NCI-H510A treated with DMSO at 0.1 percent for 48 hours (cell line): ENCODE data around the gene MYO1C.
"Not testable (repeated sequence)": the region's sequence is repeated elsewhere in the genome, so short reads cannot be mapped to it uniquely, and the experiment has no call there.

Experiments used
- DNase-seq: peaks from one replicate; lab custom pipeline; 2025; lab: John Stamatoyannopoulos, UW

MYO1C gene

GRCh38 chr17:1492249-1493206 lies at the start of gene MYO1C:
TSS of gene MYO1C (minus strand) at chr17:1492686. CDS start at chr17:1492487, 199 bp downstream.
- DNase-seq, result no peak

GRCh38 chr17:1541367-1541904 lies 49.0 kb upstream of the MYO1C start:
- no peak for DNase-seq

- no peak for DNase-seq
Measured at GRCh38 chr17:1539811-1540210, 47.3 kb upstream of the MYO1C start.

GRCh38 chr17:1535737-1536136 lies 43.3 kb upstream of the MYO1C start:
- no peak for DNase-seq

GRCh38 chr17:1533661-1534325 lies 41.3 kb upstream of the MYO1C start:
- no peak for DNase-seq

GRCh38 chr17:1532836-1533602 lies 40.5 kb upstream of the MYO1C start:
- DNase-seq, result no peak

GRCh38 chr17:1529863-1530262 lies 37.4 kb upstream of the MYO1C start:
- no peak for DNase-seq

GRCh38 chr17:1526876-1527275 lies 34.4 kb upstream of the MYO1C start:
- not testable (repeated sequence) for DNase-seq

GRCh38 chr17:1522626-1523025 lies 30.1 kb upstream of the MYO1C start:
- no peak for DNase-seq

- no peak for DNase-seq
Measured at GRCh38 chr17:1521086-1521640, 28.7 kb upstream of the MYO1C start.

GRCh38 chr17:1519678-1520077 lies 27.2 kb upstream of the MYO1C start:
- DNase-seq, result no peak

- DNase-seq, result no peak
Measured at GRCh38 chr17:1518410-1518809, 25.9 kb upstream of the MYO1C start.

GRCh38 chr17:1516388-1517161 lies 24.1 kb upstream of the MYO1C start, which contains the start of gene INPP5K:
TSS of gene INPP5K (minus strand) at chr17:1516612. CDS start at chr17:1516499, 113 bp downstream.
- peak; percentile 93 for DNase-seq

- peak; percentile 21 for DNase-seq
Measured at GRCh38 chr17:1515640-1516387, 23.3 kb upstream of the MYO1C start.

- DNase-seq, result no peak
Measured at GRCh38 chr17:1512351-1512750, 19.9 kb upstream of the MYO1C start.

GRCh38 chr17:1511756-1512321 lies 19.4 kb upstream of the MYO1C start:
- no peak for DNase-seq

- DNase-seq, result no peak
Measured at GRCh38 chr17:1511290-1511689, 18.8 kb upstream of the MYO1C start.

GRCh38 chr17:1509290-1509881 lies 16.9 kb upstream of the MYO1C start:
- DNase-seq, result no peak

GRCh38 chr17:1508709-1509108 lies 16.2 kb upstream of the MYO1C start:
- DNase-seq, result not testable (repeated sequence)
